Transverse colon (tissue), 4 donors: ENCODE data around the gene PSORS1C2. TPM values are rescaled to one million over a fixed set of nuclear protein-coding genes. Genes with fewer than 3 reads are reported as not detected.
"Not testable (repeated sequence)": the region's sequence is repeated elsewhere in the genome, so short reads cannot be mapped to it uniquely, and the experiment has no call there.

Source experiments
- DNase-seq: peaks from one replicate; pipeline ENCODE4 v3.0.0-alpha.2; 2019
- H3K27ac ChIP-seq, 4 donors: fragments of 200-600 bp; sonication (generic); 2 replicates each; pipeline ENCODE4 v1.5.1; 2016 to 2018; ENCODE audit warnings: inconsistent platforms in 4 of 4
- H3K27me3 ChIP-seq: fragments of 200-600 bp; sonication (generic); 2 replicates; pipeline ENCODE4 v1.5.1; 2017; ENCODE audit warnings: inconsistent platforms
- H3K36me3 ChIP-seq, 4 donors: fragments of 200-600 bp; sonication (generic); 2 replicates each; pipeline ENCODE4 v1.5.1; 2017 to 2019; ENCODE audit warnings: inconsistent platforms in 4 of 4
- H3K4me1 ChIP-seq, 4 donors: fragments of 200-600 bp; sonication (generic); 2 replicates each; pipeline ENCODE4 v1.5.1; 2017 to 2020; ENCODE audit warnings: inconsistent platforms in 4 of 4
- H3K4me3 ChIP-seq, 4 donors: fragments of 200-600 bp; sonication (generic); 1 replicate in 1 of 4; 2 replicates in 3 of 4; pipeline versions ENCODE4 v1.5.1 to v1.6.1; 2017 to 2019; ENCODE audit warnings: inconsistent platforms in 4 of 4
- H3K9me3 ChIP-seq, 2 donors: fragments of 200-600 bp; sonication (generic); 2 replicates each; pipeline ENCODE4 v1.5.1; 2017 to 2019; ENCODE audit warnings: inconsistent platforms in 2 of 2
- EP300 ChIP-seq: sonication (generic); formaldehyde crosslinking; IDR thresholded peaks from one replicate; pipeline ENCODE4 v1.6.1; 2017; ENCODE audit warnings: antibody characterized with exemption, low read depth
- POLR2A ChIP-seq: fragments of 450-650 bp; IDR thresholded peaks from one replicate; pipeline ENCODE4 v1.6.1; 2016; ENCODE audit warnings: antibody characterized with exemption, mild to moderate bottlenecking, moderate library complexity
- POLR2AphosphoS5 ChIP-seq, 3 donors: sonication (generic); formaldehyde crosslinking; IDR thresholded peaks; one replicate each; pipeline ENCODE4 v1.6.1; 2016; ENCODE audit warnings: antibody characterized with exemption in 3 of 3
- WGBS, 2 donors: methylation state at CpG; one replicate each; pipeline ENCODE4 v1.1.5; 2018; ENCODE audit warnings: low coverage in 1 of 2; 5-methylcytosine and 5-hydroxymethylcytosine counted together
- in situ Hi-C, 4 donors: fragments of 200-750 bp; cut with MboI; loops; one replicate each; pipeline versions ENCODE4 v1.15.0 to v1.15.1; 2017; ENCODE audit warnings: low sequenced_read_pairs in 3 of 4, low pct_ligation_motif_present in 1 of 4, low pct_unique_long_range_greater_than_20kb in 1 of 4
- intact Hi-C: fragments of 100-400 bp; cut with DNase I; formaldehyde crosslinking; loops from one replicate; pipeline ENCODE4 v1.15.1; 2023; ENCODE audit warnings: low total_unique reads
- total RNA-seq, 4 donors: library from RNA; depleted of rRNA; stranded (reverse); fragments of >200 nt; gene quantifications; one replicate each; pipeline ENCODE4 v1.1.0, GENCODE V29; 2016
- TF ChIP-seq, protein P1 (sequence below), 5 experiments: fragments of 200-600 bp in 3 of 5; fragments of 450-650 bp in 2 of 5; sonication (generic) in 3 of 5; IDR thresholded peaks; 1 replicate in 2 of 5; 2 replicates in 3 of 5; pipeline ENCODE4 v1.5.1; 2016 to 2017; ENCODE audit warnings: antibody characterized with exemption in 5 of 5, inconsistent platforms in 3 of 5, mild to moderate bottlenecking in 2 of 5, moderate library complexity in 1 of 5

Gene PSORS1C2
- not detected for total RNA-seq

DNA sequence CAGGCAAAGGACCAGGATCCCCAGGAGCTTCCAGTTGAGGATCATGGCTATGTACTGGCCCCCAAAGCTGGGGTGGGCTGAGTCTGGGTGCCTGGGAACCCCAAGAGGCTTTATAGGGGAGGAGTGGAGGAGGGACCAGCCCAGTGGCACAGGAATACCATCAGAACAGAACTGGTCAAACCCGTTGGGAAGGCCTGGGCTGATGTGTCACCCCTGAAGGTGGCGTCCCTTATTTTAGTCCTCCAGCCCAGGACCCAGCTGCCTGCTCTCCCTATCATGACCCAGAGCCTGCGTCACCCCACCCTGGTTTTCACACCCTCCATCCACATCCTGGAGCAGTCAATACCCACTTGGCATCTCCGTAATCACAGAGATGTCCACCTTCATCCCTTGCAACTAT lies at the start of gene PSORS1C2:
Gene PSORS1C2 (minus strand): TSS at position 85 of the 400 bp plus-strand sequence. CDS start 40 bp downstream, at position 45.
- in situ Hi-C loops (loop anchor here (5.0 to 10.0 kb wide), 6 partner anchors 53 to 306 kb away; no protein-coding TSS in a partner anchor), intact Hi-C loops (loop anchor here (5.0 kb wide), 1 partner anchor 228 kb away; no protein-coding TSS in a partner anchor)
- no peaks in the 10 kb centered on the region for H3K36me3 ChIP-seq
- no peak within 1 kb of the TSS for H3K4me3 ChIP-seq
- TF ChIP-seq, protein P1, sequence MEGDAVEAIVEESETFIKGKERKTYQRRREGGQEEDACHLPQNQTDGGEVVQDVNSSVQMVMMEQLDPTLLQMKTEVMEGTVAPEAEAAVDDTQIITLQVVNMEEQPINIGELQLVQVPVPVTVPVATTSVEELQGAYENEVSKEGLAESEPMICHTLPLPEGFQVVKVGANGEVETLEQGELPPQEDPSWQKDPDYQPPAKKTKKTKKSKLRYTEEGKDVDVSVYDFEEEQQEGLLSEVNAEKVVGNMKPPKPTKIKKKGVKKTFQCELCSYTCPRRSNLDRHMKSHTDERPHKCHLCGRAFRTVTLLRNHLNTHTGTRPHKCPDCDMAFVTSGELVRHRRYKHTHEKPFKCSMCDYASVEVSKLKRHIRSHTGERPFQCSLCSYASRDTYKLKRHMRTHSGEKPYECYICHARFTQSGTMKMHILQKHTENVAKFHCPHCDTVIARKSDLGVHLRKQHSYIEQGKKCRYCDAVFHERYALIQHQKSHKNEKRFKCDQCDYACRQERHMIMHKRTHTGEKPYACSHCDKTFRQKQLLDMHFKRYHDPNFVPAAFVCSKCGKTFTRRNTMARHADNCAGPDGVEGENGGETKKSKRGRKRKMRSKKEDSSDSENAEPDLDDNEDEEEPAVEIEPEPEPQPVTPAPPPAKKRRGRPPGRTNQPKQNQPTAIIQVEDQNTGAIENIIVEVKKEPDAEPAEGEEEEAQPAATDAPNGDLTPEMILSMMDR (IDR thresholded peaks at IDR 0.05) = no peak
- no peak for TF ChIP-seq EP300
- no peak for TF ChIP-seq POLR2AphosphoS5 (IDR thresholded peaks at IDR 0.05)
- TF ChIP-seq POLR2A = no peak
- H3K27me3 ChIP-seq = no peaks in the 10 kb centered on the region
- H3K27ac ChIP-seq = no peak within 1 kb of the TSS
- DNase-seq = no peak
- H3K9me3 ChIP-seq = no peaks in the 10 kb centered on the region
- peaks cover 0 to 23% (median 12%) of the 10 kb centered on the region in 4 donors for H3K4me1 ChIP-seq
- 82% methylated on average over 4 of the region's 4 CpGs; no CpG with 5 or more reads in 1 of the 2 donors for WGBS, 2 donors

DNA sequence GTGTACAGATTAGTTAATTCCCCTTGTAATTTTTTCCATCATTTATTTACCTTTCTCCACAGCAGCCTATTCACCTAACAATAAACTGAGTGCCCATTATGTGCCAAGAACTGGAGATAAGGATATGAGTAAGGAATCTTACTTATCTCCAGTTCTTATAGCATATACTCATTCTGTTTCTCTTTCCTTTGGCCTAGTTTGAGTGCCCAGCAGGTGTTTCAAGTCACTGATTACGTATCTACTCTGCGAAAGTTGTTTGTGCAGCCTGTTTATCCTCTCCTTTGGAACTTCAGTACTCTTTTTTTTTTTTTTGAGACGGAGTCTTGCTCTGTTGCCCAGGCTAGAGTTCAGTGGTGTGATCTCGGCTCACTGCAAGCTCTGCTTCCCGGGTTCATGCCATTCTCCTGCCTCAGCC lies 48.9 kb upstream of the PSORS1C2 start:
- H3K4me3 ChIP-seq = no peak overlapping the region
- H3K27me3 ChIP-seq = no peaks in the 10 kb centered on the region
- H3K27ac ChIP-seq = peak overlapping the region; percentile 86 to 93 (median 90)
- intact Hi-C loops = no loop called here
- peaks cover 0 to 10% (median 7%) of the 10 kb centered on the region in 4 donors for H3K4me1 ChIP-seq
- WGBS, 2 donors = 32 to 55% methylated on average over 3 to 5 of the region's 5 CpGs
- in situ Hi-C loops = no loop called here
- DNase-seq = no peak
- H3K36me3 ChIP-seq = no peaks in the 10 kb centered on the region
- TF ChIP-seq EP300 (no peak), POLR2AphosphoS5 (IDR thresholded peaks at IDR 0.05) (peak in 2 of 3 donors; percentile 58 to 76), POLR2A (peak; percentile 34)
- TF ChIP-seq, protein P1 (IDR thresholded peaks at IDR 0.05) = no peak
- no peaks in the 10 kb centered on the region for H3K9me3 ChIP-seq

DNA sequence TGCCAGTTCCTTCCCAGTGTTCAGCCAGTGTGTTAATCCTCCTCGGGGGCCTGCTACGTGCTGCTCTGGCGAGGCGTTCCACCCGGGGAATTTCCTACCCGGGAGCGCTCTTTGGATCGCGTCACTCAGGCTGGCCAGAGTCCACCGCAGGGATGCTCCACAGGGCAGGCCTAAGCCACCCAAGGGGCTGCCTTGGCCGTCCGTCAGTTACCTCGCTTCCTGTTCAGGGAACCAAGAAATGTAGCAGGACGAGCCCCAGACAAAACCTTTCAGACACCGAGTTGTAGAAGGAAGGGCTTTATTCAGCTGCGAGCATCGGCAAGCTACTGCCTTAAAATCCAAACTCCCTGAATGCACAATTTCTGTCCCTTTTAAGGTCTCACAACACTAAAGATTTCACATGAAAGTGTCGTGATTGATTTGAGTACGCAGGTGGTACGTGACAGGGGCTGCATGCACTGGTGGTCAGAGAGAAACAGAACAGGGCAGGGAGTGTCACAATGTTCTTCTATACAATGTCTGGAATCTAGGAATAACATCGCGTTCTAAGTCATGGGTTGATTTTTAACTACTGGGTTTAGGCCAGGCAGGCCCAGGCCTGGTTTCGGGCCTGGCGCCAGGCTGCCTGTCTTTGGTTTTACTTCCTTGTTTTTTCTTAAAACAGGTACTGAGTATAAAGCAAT lies 47.3 kb upstream of the PSORS1C2 start:
- intact Hi-C loops (no loop called here), in situ Hi-C loops (no loop called here)
- TF ChIP-seq EP300 = no peak
- TF ChIP-seq POLR2AphosphoS5 (IDR thresholded peaks at IDR 0.05) = peak in 2 of 3 donors; percentile 63 to 76
- TF ChIP-seq, protein P1 (IDR thresholded peaks at IDR 0.05) = no peak
- TF ChIP-seq POLR2A = peak; percentile 84
- 55 to 57% methylated on average over 9 to 24 of the region's 24 CpGs for WGBS, 2 donors
- peaks cover 0 to 10% (median 7%) of the 10 kb centered on the region in 4 donors for H3K4me1 ChIP-seq
- peak; percentile 81 for DNase-seq
- peak overlapping the region; percentile 86 to 93 (median 90) for H3K27ac ChIP-seq
- H3K36me3 ChIP-seq = no peaks in the 10 kb centered on the region
- no peaks in the 10 kb centered on the region for H3K27me3 ChIP-seq
- peak overlapping the region in 3 of 4 donors; percentile 29 to 47 (median 35) for H3K4me3 ChIP-seq
- H3K9me3 ChIP-seq = no peaks in the 10 kb centered on the region

GRCh38 chr6:31185695-31186051 lies 46.8 kb upstream of the PSORS1C2 start:
- WGBS, 2 donors = 16 to 43% methylated on average over 3 to 4 of the region's 4 CpGs
- in situ Hi-C loops, intact Hi-C loops, H3K9me3 ChIP-seq, H3K36me3 ChIP-seq, DNase-seq, H3K27me3 ChIP-seq: not testable (repeated sequence)
- peak overlapping the region; percentile 14 to 47 (median 32) for H3K4me3 ChIP-seq
- H3K4me1 ChIP-seq = peaks cover 0 to 10% (median 7%) of the 10 kb centered on the region in 4 donors
- H3K27ac ChIP-seq = peak overlapping the region; percentile 86 to 93 (median 90)

DNA sequence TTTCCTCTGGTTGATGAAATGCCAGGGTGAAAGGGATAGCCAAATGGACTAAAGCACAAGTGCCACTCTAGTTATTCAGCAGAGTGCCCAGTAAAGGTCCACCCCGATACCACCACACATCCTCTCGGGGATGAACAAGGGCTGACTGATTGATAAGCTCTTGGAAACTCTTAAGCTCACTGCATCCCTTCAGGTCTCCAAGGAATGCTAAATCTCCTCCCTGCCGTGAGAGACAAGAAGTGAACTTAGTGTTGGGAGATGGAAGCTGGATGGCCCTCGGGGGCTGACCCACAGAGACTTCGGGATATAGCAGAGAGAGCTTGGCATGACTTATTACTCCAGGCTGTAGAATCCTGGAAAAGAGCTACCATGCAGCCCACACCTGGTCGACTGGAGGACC lies 45.0 kb upstream of the PSORS1C2 start:
- Histone ChIP-seq H3K27ac (peak overlapping the region in 1 of 4 donors; percentile 9), H3K4me3 (peak overlapping the region in 2 of 4 donors; percentile 1 to 47), H3K4me1 (peaks cover 7 to 21% (median 11%) of the 10 kb centered on the region in 4 donors)
- in situ Hi-C loops, H3K9me3 ChIP-seq, H3K27me3 ChIP-seq, H3K36me3 ChIP-seq, intact Hi-C loops, DNase-seq: not testable (repeated sequence)
- 71% methylated on average over 6 of the region's 6 CpGs; no CpG with 5 or more reads in 1 of the 2 donors for WGBS, 2 donors

- H3K27ac ChIP-seq, H3K9me3 ChIP-seq, H3K27me3 ChIP-seq, in situ Hi-C loops, H3K36me3 ChIP-seq, DNase-seq, intact Hi-C loops: not testable (repeated sequence)
- WGBS, 2 donors = 90 to 93% methylated on average over 2 of the region's 2 CpGs
- Histone ChIP-seq H3K4me1 (peaks cover 9 to 23% (median 15%) of the 10 kb centered on the region in 4 donors), H3K4me3 (peak overlapping the region in 1 of 4 donors; percentile 47)
Measured at GRCh38 chr6:31183287-31183686, 44.4 kb upstream of the PSORS1C2 start.
